RCC 7860 (cell line): ENCODE data around the gene C4BPA.

Source experiments
- DNase-seq: peaks from one replicate; pipeline ENCODE4 v3.0.0-alpha.2; 2015; ENCODE audit warnings: low spot score
- FAIRE-seq: peaks from 2 replicates; lab custom pipeline; 2012; peaks lifted over from hg19 to GRCh38; lab: Jason Lieb, UNC

C4BPA gene

GRCh38 chr1:207112616-207113296 lies 8.7 kb downstream of the C4BPA start:
- no peak for FAIRE-seq
- no peak for DNase-seq

GRCh38 chr1:207115269-207115668 lies 11.2 kb downstream of the C4BPA start:
- no peak for FAIRE-seq

GRCh38 chr1:207124389-207124788 lies 20.4 kb downstream of the C4BPA start:
- DNase-seq: no peak
- no peak for FAIRE-seq

More at GRCh38 chr1:207115269-207115668, 11.2 kb downstream of the C4BPA start:
- no peak for DNase-seq

GRCh38 chr1:207128336-207128921 lies 24.4 kb downstream of the C4BPA start:
- DNase-seq (no peak), FAIRE-seq (no peak)

GRCh38 chr1:207129053-207129452 lies 25.0 kb downstream of the C4BPA start:
- DNase-seq (no peak), FAIRE-seq (no peak)

GRCh38 chr1:207130252-207131036 lies 26.4 kb downstream of the C4BPA start:
- FAIRE-seq (no peak), DNase-seq (no peak)

GRCh38 chr1:207131163-207131562 lies 27.1 kb downstream of the C4BPA start:
- no peak for DNase-seq
- no peak for FAIRE-seq

- FAIRE-seq: no peak
- no peak for DNase-seq
Measured at GRCh38 chr1:207134581-207134980, 30.5 kb downstream of the C4BPA start.

- DNase-seq: no peak
- FAIRE-seq: no peak
Measured at GRCh38 chr1:207139616-207140015, 35.6 kb downstream of the C4BPA start.

- FAIRE-seq (no peak), DNase-seq (no peak)
Measured at GRCh38 chr1:207140536-207140935, 36.5 kb downstream of the C4BPA start.

- DNase-seq (no peak), FAIRE-seq (no peak)
Measured at GRCh38 chr1:207145401-207146058, 41.5 kb downstream of the C4BPA start.

- DNase-seq (no peak), FAIRE-seq (no peak)
Measured at GRCh38 chr1:207151920-207152319, 47.9 kb downstream of the C4BPA start.

GRCh38 chr1:207152792-207153468 lies 48.9 kb downstream of the C4BPA start:
- DNase-seq: peak; percentile 62

GRCh38 chr1:207155028-207155427 lies 51.0 kb downstream of the C4BPA start:
- no peak for FAIRE-seq

More at GRCh38 chr1:207152792-207153468, 48.9 kb downstream of the C4BPA start:
- FAIRE-seq: no peak

GRCh38 chr1:207156095-207156494 lies 52.1 kb downstream of the C4BPA start:
- no peak for FAIRE-seq
- no peak for DNase-seq

More at GRCh38 chr1:207155028-207155427, 51.0 kb downstream of the C4BPA start:
- no peak for DNase-seq

GRCh38 chr1:207156826-207157225 lies 52.8 kb downstream of the C4BPA start:
- DNase-seq (no peak), FAIRE-seq (no peak)

- DNase-seq (no peak), FAIRE-seq (no peak)
Measured at GRCh38 chr1:207164086-207164485, 60.1 kb downstream of the C4BPA start.

- FAIRE-seq (no peak), DNase-seq (no peak)
Measured at GRCh38 chr1:207172321-207172720, 68.3 kb downstream of the C4BPA start.

- FAIRE-seq: no peak
- no peak for DNase-seq
Measured at GRCh38 chr1:207172885-207173284, 68.9 kb downstream of the C4BPA start.

GRCh38 chr1:207173396-207173795 lies 69.4 kb downstream of the C4BPA start:
- no peak for DNase-seq
- no peak for FAIRE-seq

GRCh38 chr1:207174913-207175312 lies 70.9 kb downstream of the C4BPA start:
- no peak for FAIRE-seq
- DNase-seq: no peak
